HUES6 (cell line): ENCODE data around the gene CCNG2.

Source experiments
- H3K27ac ChIP-seq: 2 replicates; pipeline ENCODE4 v1.7.0; 2013; ENCODE audit warnings: low read depth, mild to moderate bottlenecking, low read length, inconsistent platforms
- H3K27me3 ChIP-seq: 2 replicates; pipeline ENCODE4 v1.6.1; 2013; ENCODE audit warnings: low read length; ENCODE audit not compliant: control insufficient read depth, insufficient read depth
- H3K36me3 ChIP-seq: 2 replicates; pipeline ENCODE4 v1.6.1; 2013; ENCODE audit warnings: low read length; ENCODE audit not compliant: control insufficient read depth, insufficient read depth
- H3K4me1 ChIP-seq: 2 replicates; pipeline ENCODE4 v1.6.1; 2013; ENCODE audit warnings: low read length; ENCODE audit not compliant: control insufficient read depth, insufficient read depth
- H3K4me3 ChIP-seq: 2 replicates; pipeline ENCODE4 v1.5.1; 2013; ENCODE audit warnings: low read depth, low read length
- H3K9ac ChIP-seq: one replicate; pipeline ENCODE4 v1.6.1; 2013; ENCODE audit warnings: mild to moderate bottlenecking, low read length
- H3K9me3 ChIP-seq: 2 replicates; pipeline ENCODE4 v1.6.1; 2013; ENCODE audit warnings: low read depth, low read length; ENCODE audit not compliant: control insufficient read depth, insufficient read depth

Gene CCNG2, protein sequence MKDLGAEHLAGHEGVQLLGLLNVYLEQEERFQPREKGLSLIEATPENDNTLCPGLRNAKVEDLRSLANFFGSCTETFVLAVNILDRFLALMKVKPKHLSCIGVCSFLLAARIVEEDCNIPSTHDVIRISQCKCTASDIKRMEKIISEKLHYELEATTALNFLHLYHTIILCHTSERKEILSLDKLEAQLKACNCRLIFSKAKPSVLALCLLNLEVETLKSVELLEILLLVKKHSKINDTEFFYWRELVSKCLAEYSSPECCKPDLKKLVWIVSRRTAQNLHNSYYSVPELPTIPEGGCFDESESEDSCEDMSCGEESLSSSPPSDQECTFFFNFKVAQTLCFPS

DNA sequence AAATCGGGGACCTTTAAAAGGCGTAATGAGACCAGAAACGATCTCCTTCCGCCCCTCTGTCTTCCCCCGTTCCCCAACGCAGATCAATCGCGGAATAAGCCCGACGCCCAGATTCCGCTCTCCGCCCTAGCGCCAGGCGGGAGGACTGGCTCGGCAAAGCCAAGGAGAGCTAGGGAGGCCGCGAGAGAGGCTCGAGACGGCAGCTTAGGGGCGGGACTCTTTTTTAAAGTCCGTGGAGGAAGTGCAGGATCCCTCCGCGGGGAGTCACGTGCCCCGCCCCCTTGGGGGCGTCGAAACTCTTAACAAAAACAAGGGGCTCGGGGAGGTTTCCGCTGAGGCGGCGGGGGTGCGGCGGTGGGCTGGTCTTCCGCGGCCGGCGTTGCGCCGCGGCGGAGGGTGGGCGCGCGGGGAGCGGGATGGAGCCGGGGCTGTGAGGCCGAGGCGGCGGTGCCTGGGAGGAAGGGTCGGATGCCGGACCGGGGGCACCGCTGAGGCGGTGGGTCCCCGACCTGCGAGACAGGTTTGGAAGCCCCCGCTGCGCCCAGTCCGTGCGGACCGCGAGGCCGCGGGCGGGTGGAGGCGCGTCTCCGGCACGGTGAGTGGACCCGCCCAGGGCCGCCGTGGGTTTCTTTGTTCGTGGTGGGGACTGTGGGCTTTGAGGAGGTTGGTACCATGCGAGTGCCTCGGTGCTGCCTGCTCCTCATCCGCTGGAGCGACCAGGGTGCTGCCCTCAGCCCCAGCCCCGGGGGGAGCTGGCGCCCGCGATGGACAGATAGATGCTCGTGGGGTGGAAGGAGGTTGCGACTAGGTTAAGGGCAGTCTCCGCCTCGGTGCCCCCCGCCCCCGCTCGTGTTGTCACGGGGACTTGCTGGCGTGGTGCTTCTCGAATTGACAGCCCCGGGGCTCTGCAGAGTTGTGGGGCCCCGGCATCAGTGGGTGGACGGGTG, at the start of gene CCNG2:
TSS of gene CCNG2 (plus strand) at position 296 of the 947 bp plus-strand sequence. CDS start 1,326 bp downstream, outside the sequence.
- Histone ChIP-seq H3K4me1 (peaks cover 37% of the 10 kb centered on the region), H3K4me3 (peak within 1 kb of the TSS; percentile 90), H3K36me3 (peaks cover 31% of the 10 kb centered on the region)

DNA sequence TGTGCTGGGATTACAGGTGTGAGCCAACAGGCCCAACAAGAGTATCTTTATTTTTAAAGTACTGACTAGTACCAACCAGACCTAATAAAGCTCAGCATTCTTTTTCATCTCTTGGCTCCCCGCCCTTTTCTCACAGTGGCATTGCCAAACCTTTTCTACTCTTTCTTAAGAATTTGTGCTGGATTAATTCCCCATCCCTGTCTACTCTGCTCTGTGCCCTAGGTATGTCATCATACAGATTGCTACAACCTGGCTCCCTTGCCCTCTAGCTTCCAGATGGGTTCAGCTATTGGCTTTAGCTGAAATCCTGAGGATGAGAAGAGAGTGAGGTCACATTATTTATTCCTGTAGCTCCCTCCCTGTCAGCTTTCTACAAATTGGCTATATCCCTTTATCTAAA, 46.3 kb upstream of the CCNG2 start:
- H3K4me1 ChIP-seq = no peaks in the 10 kb centered on the region
- H3K27ac ChIP-seq = no peak overlapping the region
- no peaks in the 10 kb centered on the region for H3K9me3 ChIP-seq
- no peak overlapping the region for H3K4me3 ChIP-seq
- H3K36me3 ChIP-seq = no peaks in the 10 kb centered on the region
- H3K27me3 ChIP-seq = no peaks in the 10 kb centered on the region
- no peak overlapping the region for H3K9ac ChIP-seq

More for the DNA sequence above, at the start of gene CCNG2:
- no peaks in the 10 kb centered on the region for H3K27me3 ChIP-seq
- peak within 1 kb of the TSS; percentile 99 for H3K27ac ChIP-seq
- peak within 1 kb of the TSS; percentile 99 for H3K9ac ChIP-seq
- no peaks in the 10 kb centered on the region for H3K9me3 ChIP-seq

DNA sequence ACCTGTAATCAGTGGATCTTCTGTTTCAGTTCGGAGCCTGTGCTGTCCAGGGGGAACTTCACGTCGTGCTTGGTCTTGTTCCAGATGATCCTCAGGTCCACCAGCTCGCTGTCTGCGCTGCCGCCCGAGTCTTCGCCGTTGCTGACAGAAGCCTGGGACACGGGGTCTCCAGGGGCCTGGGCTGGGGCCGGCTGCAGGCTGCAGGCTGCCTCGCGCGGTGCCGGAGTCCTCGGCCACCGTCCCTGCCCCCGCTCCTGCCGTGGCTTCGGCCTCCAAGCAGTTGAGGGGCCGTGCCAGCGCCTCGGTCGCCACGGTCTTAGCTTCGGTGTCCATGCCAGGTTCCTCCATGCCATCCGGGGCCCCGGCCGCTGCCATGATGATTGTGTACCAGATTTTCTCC, 43.9 kb upstream of the CCNG2 start:
- Histone ChIP-seq H3K4me3 (no peak overlapping the region), H3K27ac (no peak overlapping the region), H3K9ac (no peak overlapping the region), H3K27me3 (no peaks in the 10 kb centered on the region), H3K36me3 (no peaks in the 10 kb centered on the region), H3K9me3 (no peaks in the 10 kb centered on the region), H3K4me1 (no peaks in the 10 kb centered on the region)

DNA sequence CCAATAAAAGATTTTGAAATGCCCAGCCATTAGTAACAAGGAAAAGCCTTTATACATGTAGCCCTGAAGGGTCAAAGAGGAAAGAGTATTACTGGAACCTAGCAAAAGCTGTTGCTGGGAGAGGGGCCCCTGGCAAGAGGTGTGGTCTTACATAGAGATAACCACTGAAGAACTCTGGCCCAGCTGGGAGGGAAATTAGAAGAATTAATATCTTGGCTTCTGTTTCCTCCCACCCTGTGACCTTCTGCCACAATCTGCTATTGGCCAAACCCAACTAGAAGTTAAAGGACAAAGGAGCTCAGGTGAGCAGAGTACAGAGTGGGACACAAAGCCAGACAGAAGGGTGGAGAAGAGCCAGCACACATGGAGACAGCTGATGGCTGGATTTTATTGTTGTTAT, 39.3 kb upstream of the CCNG2 start:
- H3K9me3 ChIP-seq = 0 out of 2 replicates have a peak, but pooled peaks cover 2% of the 10 kb centered on the region
- H3K4me1 ChIP-seq = 0 out of 2 replicates have a peak, but pooled peaks cover under 1% of the 10 kb centered on the region
- no peak overlapping the region for H3K9ac ChIP-seq
- no peaks in the 10 kb centered on the region for H3K27me3 ChIP-seq
- H3K4me3 ChIP-seq = no peak overlapping the region
- no peak overlapping the region for H3K27ac ChIP-seq
- no peaks in the 10 kb centered on the region for H3K36me3 ChIP-seq

DNA sequence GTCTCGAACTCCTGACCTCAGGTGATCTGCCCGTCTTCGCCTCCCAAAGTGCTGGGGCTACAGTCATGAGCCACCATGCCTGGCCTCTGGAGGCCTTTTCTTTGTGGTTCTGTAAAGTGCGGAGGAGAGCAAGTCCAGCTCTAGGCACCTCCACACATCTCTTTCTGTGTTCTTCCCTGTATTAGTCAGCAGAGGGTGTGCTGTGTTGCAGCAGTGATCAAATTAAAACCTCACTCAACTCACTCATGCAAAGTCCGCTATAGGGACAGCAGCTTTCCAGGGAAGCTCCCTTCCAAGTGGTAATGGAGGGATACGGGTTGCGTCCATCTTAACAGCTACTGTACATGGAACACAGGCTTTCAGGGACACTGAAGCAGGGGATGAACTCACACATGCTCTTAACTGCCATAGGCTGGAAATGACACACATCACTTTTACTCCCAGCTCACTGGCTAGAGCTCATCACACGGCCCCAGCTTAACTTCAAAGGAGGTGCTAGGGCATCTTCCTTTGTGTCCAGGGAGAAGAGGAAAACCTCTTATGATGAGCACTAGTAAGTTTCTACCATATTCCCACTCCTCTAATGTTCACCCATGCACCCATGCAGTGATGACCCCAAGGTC, 36.0 kb upstream of the CCNG2 start:
- Histone ChIP-seq H3K36me3 (no peaks in the 10 kb centered on the region), H3K27ac (no peak overlapping the region), H3K9me3 (0 out of 2 replicates have a peak, but pooled peaks cover 2% of the 10 kb centered on the region), H3K4me1 (peaks cover 11% of the 10 kb centered on the region), H3K4me3 (no peak overlapping the region), H3K27me3 (no peaks in the 10 kb centered on the region), H3K9ac (no peak overlapping the region)

DNA sequence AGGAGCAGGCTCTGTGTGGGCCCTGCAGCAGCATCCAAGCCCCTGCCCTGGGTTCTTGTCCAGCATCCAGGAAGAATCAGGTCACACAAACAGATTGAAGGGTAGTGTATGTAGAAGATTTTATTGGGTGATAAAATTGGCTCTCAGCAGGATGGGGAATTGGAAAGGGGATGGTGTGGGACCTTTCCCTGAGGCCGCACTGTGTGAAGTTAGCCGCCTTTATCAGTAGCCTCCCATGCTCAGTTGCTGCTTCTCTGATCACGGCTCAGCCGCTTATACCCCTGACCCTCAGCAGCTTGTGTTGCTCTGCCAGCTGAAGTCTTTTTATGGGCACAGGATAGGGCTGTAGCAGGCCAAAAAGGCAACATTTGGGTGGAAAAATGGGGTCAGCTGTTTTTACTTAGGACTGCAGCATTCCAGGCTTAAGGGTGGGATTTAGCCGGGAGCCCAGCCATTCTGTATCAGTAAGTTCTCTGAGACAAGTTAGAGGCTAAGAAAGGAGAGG, 35.2 kb upstream of the CCNG2 start:
- H3K27ac ChIP-seq = no peak overlapping the region
- no peaks in the 10 kb centered on the region for H3K36me3 ChIP-seq
- no peaks in the 10 kb centered on the region for H3K27me3 ChIP-seq
- H3K9me3 ChIP-seq = 0 out of 2 replicates have a peak, but pooled peaks cover 2% of the 10 kb centered on the region
- H3K4me3 ChIP-seq = no peak overlapping the region
- no peak overlapping the region for H3K9ac ChIP-seq
- peaks cover 11% of the 10 kb centered on the region for H3K4me1 ChIP-seq

DNA sequence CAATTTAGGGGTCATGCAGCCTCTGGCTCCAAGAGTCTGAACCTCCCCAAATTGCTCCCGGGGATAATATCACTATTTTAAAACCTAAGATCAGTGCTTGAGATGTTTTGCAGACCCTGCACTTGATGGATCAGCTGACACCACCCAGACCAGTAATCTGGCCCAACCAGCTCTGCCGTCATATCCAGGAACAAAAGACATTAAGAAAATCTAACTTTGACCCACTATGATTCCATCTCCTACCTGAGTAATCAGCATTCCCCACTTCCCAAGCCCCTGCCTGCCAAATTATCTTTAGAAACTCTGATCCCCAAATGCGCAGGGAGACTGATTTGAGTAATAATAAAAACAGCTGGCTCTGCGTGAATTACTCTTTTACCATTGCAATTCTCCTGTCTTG, 34.4 kb upstream of the CCNG2 start:
- H3K9ac ChIP-seq = no peak overlapping the region
- H3K9me3 ChIP-seq = 0 out of 2 replicates have a peak, but pooled peaks cover 2% of the 10 kb centered on the region
- H3K4me3 ChIP-seq = no peak overlapping the region
- peaks cover 11% of the 10 kb centered on the region for H3K4me1 ChIP-seq
- no peaks in the 10 kb centered on the region for H3K27me3 ChIP-seq
- H3K27ac ChIP-seq = no peak overlapping the region
- H3K36me3 ChIP-seq = no peaks in the 10 kb centered on the region

DNA sequence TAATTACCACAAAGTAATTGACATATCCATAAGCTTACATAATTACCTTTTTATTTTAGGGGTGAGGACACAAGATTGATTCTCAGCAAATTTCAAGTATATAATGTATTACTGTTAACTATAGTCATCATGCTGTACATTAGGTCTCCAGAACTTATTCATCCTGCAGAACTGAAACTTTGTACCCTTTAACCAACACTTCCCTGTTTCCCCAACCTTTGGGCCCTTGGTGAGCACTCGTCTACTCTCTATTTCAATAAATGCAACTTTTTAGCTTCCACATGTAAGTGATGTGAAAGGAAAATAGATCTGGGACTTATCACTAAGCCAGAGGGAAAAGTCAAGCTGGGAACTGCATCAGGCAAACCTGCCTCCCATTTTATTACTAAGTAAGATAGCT, 33.6 kb upstream of the CCNG2 start:
- Histone ChIP-seq H3K9ac (no peak overlapping the region), H3K9me3 (0 out of 2 replicates have a peak, but pooled peaks cover 2% of the 10 kb centered on the region), H3K36me3 (no peaks in the 10 kb centered on the region), H3K27ac (no peak overlapping the region), H3K4me1 (peaks cover 18% of the 10 kb centered on the region), H3K4me3 (no peak overlapping the region), H3K27me3 (no peaks in the 10 kb centered on the region)

DNA sequence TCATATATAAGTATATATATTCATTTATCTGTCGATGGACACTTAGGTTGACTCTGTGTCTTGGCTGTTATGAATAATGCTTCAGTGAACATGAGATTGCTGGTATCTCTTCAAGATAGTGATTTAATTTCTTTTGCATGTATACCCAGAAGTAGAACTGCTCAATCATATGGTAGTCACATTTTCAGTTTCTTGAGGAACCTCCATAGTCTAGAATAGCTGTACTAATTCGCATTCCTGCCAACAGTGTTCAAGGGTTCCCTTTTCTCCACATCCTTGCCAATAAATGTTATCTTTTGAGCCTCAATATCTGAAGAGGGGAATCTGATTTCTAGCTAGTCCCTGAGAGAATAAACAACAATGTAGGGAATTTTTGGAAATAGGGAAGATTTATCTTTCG, 32.4 kb upstream of the CCNG2 start:
- H3K4me1 ChIP-seq = peaks cover 18% of the 10 kb centered on the region
- no peaks in the 10 kb centered on the region for H3K36me3 ChIP-seq
- H3K4me3 ChIP-seq = no peak overlapping the region
- H3K27me3 ChIP-seq = no peaks in the 10 kb centered on the region
- H3K9ac ChIP-seq = no peak overlapping the region
- 0 out of 2 replicates have a peak, but pooled peaks cover 2% of the 10 kb centered on the region for H3K9me3 ChIP-seq
- H3K27ac ChIP-seq = no peak overlapping the region

DNA sequence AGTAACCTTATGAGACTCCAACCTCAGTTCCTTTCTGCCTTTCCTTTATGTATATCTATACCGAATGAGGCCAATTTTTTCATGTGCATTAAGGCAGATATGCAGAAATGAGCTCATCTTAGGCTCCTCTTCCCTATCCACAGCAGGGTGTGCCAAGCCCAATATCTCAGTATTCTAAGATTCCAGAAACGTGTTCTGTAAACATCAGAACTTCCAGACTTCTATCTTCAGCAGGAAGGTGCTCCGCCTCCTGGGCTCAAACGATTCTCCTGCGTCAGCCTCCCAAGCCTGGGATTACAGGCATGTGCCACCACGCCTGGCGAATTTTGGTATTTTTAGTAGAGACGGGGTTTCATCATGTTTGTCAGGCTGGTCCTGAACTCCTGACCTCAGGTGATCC, 31.0 kb upstream of the CCNG2 start:
- H3K9me3 ChIP-seq = 0 out of 2 replicates have a peak, but pooled peaks cover 2% of the 10 kb centered on the region
- H3K36me3 ChIP-seq = no peaks in the 10 kb centered on the region
- no peak overlapping the region for H3K27ac ChIP-seq
- no peak overlapping the region for H3K4me3 ChIP-seq
- no peak overlapping the region for H3K9ac ChIP-seq
- no peaks in the 10 kb centered on the region for H3K27me3 ChIP-seq
- peaks cover 18% of the 10 kb centered on the region for H3K4me1 ChIP-seq
